HUES64 (cell line): Measurements from ENCODE around the gene PREX1.

Source experiments
- H3K27ac ChIP-seq: 2 replicates; pipeline ENCODE4 v1.7.0; 2013; ENCODE audit warnings: low read depth, low read length, inconsistent platforms
- H3K27me3 ChIP-seq: 2 replicates; pipeline ENCODE4 v1.6.1; 2013; ENCODE audit warnings: mild to moderate bottlenecking, low read length; ENCODE audit not compliant: insufficient read depth
- H3K36me3 ChIP-seq: 2 replicates; pipeline ENCODE4 v1.6.1; 2013; ENCODE audit warnings: mild to moderate bottlenecking, low read length; ENCODE audit not compliant: insufficient read depth
- H3K4me1 ChIP-seq: 2 replicates; pipeline ENCODE4 v1.6.1; 2013; ENCODE audit warnings: mild to moderate bottlenecking, low read length, moderate library complexity; ENCODE audit not compliant: insufficient read depth
- H3K4me3 ChIP-seq: 2 replicates; pipeline ENCODE4 v1.5.1; 2013; ENCODE audit warnings: mild to moderate bottlenecking, low read length, moderate library complexity
- H3K9ac ChIP-seq: 2 replicates; pipeline ENCODE4 v1.6.1; 2013; ENCODE audit warnings: mild to moderate bottlenecking, low read depth, low read length
- H3K9me3 ChIP-seq: 2 replicates; pipeline ENCODE4 v1.6.1; 2013; ENCODE audit warnings: low read depth, low read length; ENCODE audit not compliant: insufficient read depth
- WGBS: fragments of 150-250, 120-280 bp; methylation state at CpG from one replicate; pipeline ENCODE4 v1.1.7; 2013; ENCODE audit warnings: missing lambda C conversion rate; 5-methylcytosine and 5-hydroxymethylcytosine counted together

Gene PREX1

DNA sequence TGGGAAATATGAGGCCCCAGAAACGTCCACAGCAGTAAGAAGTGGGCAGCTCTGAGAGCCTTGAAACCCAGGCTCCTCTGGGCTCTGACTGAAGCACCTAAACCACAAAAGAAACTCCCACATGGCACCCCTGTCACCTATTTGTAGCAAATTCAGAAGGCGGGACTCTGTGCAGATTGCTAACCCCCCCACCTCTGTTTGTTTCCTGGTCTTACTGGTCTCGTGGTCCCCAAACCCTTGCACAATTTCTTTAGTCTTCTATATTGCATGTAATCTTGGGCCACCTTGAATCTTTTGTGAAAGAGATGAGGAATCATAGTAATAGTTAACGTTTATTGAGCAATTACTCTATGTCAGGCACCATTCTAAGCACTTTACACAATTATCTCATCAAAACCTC lies 154.3 kb downstream of the PREX1 start:
- Histone ChIP-seq H3K9ac (no peak overlapping the region), H3K36me3 (no peaks in the 10 kb centered on the region), H3K9me3 (no peaks in the 10 kb centered on the region), H3K4me3 (no peak overlapping the region), H3K4me1 (no peaks in the 10 kb centered on the region), H3K27me3 (no peaks in the 10 kb centered on the region), H3K27ac (no peak overlapping the region)
- WGBS, result 84% methylated on average over 4 of the region's 4 CpGs

DNA sequence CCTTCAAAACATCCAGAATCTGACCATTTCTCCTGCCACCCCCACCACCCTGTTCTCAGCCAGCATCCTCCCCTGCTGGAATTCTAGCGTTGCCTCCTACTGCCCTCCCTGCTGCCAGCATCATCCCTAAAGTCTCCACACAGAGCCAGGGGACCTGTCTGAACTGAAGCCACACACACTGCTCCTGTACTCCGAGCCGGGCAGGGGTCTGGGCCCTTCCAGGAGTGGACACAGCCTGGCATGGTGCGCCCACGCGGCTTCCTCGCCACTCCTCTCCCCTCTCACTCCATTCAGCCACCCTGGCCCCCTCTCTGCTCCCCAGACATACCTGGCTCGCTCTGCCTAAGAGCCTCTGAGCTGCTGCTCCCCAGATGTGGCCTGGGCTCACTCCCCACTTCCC lies 155.5 kb downstream of the PREX1 start:
- no peaks in the 10 kb centered on the region for H3K27me3 ChIP-seq
- H3K9me3 ChIP-seq, result no peaks in the 10 kb centered on the region
- no peak overlapping the region for H3K4me3 ChIP-seq
- H3K36me3 ChIP-seq, result no peaks in the 10 kb centered on the region
- H3K4me1 ChIP-seq, result no peaks in the 10 kb centered on the region
- no peak overlapping the region for H3K27ac ChIP-seq
- 91% methylated on average over 8 of the region's 8 CpGs for WGBS
- H3K9ac ChIP-seq, result no peak overlapping the region

DNA sequence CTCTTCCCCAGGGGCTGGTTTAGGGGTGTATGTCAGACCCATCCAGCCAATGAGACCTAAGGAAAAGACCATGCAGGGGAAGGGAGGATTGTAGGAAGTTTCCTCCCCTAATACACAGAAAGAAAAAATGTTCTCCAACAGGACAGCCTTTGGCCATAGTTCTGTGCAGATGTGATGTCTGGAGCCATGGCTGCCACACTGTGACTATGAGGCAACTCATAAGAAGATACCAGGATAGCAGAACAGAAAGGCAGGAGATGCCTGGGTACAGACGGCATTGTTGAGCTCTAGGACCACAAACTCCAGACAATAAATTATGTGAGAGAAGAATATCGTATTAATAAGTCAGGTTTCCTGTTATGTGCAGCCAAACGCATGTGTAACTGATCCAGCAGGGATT lies 156.7 kb downstream of the PREX1 start:
- Histone ChIP-seq H3K9ac (no peak overlapping the region), H3K9me3 (no peaks in the 10 kb centered on the region), H3K4me3 (no peak overlapping the region), H3K4me1 (no peaks in the 10 kb centered on the region), H3K27me3 (no peaks in the 10 kb centered on the region), H3K27ac (no peak overlapping the region), H3K36me3 (no peaks in the 10 kb centered on the region; the same call in 1 of the 2 replicates)
- WGBS, result 85% methylated on average over 3 of the region's 3 CpGs

DNA sequence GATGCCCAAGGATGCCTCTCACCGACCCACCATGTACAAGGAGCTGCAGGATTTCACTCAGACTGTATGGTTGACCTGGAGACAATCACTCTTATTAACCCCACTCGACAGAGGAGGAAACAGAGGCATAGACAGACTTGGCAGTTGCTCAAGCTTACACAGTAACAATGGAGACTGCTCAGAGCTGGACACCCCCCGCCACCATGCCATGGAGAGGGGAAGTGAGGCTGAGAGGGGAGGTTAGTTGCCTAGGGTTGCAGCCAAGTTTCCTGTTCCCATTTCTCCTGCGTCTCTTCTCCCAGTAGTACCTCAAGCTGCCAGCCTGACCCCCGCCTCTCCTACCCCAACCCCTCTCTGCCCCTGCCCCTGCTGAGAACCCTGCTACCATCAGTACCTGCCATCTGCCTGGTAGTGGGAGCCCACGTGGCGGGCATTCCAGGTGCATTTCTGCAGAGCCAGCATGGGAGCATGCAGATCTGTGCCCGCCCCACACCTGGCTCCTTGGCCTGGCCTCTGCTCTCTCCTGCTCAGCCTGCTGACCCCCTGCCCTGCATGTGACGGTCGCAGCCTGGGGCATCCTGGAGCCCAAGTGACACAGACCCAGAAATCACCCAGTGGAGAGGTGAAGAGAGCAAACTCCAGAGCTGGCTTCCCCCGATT lies 157.7 kb downstream of the PREX1 start:
- no peaks in the 10 kb centered on the region for H3K27me3 ChIP-seq
- peaks cover 5% of the 10 kb centered on the region; the same call in 1 of the 2 replicates for H3K36me3 ChIP-seq
- H3K27ac ChIP-seq, result no peak overlapping the region
- no peak overlapping the region for H3K9ac ChIP-seq
- WGBS, result 90% methylated on average over 11 of the region's 11 CpGs
- H3K9me3 ChIP-seq, result no peaks in the 10 kb centered on the region
- H3K4me3 ChIP-seq, result no peak overlapping the region
- H3K4me1 ChIP-seq, result no peaks in the 10 kb centered on the region

DNA sequence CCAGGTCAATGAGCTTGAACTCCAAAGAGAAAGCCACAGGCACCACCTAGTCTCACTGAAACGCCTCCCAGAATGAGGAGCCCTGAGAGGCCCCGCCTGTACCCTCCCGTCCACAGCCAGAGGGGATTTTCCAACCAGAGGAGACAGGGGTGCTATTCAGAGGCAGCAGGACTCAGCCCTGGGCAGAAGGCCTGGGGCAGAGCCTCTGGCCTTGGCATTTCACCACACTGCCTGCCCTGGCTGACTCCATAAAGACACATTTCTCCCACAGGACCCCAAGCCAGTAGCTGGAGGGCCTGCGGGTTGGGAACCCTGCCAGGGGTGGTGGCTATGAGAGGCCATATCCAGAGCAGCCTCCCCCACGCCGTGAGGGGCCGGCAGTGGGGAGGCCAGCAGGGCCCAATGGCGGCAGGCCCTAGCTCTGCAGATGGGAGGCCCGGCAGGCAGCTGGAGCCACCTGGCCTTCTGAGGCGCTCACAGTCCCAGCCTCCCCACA lies 159.3 kb downstream of the PREX1 start:
- no peak overlapping the region for H3K4me3 ChIP-seq
- H3K36me3 ChIP-seq, result peaks cover 5% of the 10 kb centered on the region; the same call in 1 of the 2 replicates
- no peak overlapping the region for H3K9ac ChIP-seq
- no peaks in the 10 kb centered on the region for H3K9me3 ChIP-seq
- H3K27ac ChIP-seq, result no peak overlapping the region
- H3K27me3 ChIP-seq, result no peaks in the 10 kb centered on the region
- WGBS, result 86% methylated on average over 10 of the region's 10 CpGs
- H3K4me1 ChIP-seq, result no peaks in the 10 kb centered on the region

DNA sequence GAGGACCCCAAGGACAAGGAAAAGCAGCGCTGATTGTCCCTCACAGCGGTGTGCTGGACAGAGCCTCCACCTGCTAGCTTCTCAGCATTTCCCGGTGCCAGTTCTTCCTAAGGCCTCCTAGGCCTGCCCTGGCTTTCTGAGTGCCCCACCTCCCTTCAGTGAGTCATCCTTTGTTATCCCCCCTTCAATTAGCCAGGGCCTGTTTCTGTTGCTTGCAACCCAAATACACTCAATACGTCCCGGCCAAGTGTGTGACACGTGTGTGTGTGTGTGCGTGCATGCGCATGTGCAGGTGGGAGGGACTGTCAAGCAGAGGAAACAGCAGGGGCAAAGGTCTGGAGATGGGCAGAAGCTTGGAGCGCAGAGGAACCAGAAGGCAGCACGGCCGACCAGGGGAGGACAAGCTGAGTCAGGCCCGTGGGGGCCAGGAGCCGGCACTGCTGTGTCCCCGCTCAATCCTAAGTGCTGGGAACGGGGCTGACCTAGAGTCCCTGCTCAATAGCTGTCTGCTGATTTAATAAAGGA lies 159.8 kb downstream of the PREX1 start:
- H3K9ac ChIP-seq, result no peak overlapping the region
- WGBS, result 88% methylated on average over 15 of the region's 15 CpGs

DNA sequence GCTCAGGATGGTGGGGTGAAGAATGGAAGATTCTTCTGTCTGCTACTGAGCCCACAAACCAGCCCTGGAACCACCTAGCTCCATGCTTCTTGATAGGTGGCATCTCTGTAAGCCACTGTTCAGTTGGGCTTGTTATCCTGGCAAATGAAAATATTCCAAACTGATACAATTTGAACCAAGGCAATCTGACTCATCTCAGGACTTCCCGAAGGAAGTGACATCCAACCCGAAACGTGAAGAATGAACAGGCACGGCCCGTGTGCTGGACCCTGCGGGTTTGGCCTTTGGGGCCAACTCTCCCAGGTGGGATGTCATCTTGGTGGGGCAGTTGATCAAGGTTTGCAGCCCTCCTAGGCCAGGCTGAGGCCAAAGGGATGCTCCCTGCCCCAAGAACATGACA lies 160.3 kb downstream of the PREX1 start:
- H3K27ac ChIP-seq, result no peak overlapping the region
- no peak overlapping the region for H3K4me3 ChIP-seq
- no peaks in the 10 kb centered on the region for H3K27me3 ChIP-seq
- no peak overlapping the region for H3K9ac ChIP-seq
- H3K4me1 ChIP-seq, result no peaks in the 10 kb centered on the region
- no peaks in the 10 kb centered on the region for H3K9me3 ChIP-seq
- H3K36me3 ChIP-seq, result peaks cover 5% of the 10 kb centered on the region; the same call in 1 of the 2 replicates
- WGBS, result 94% methylated on average over 6 of the region's 6 CpGs

More for the DNA sequence above, 159.8 kb downstream of the PREX1 start:
- H3K27ac ChIP-seq, result no peak overlapping the region
- no peak overlapping the region for H3K4me3 ChIP-seq
- peaks cover 5% of the 10 kb centered on the region; the same call in 1 of the 2 replicates for H3K36me3 ChIP-seq
- no peaks in the 10 kb centered on the region for H3K9me3 ChIP-seq
- no peaks in the 10 kb centered on the region for H3K27me3 ChIP-seq
- H3K4me1 ChIP-seq, result no peaks in the 10 kb centered on the region

DNA sequence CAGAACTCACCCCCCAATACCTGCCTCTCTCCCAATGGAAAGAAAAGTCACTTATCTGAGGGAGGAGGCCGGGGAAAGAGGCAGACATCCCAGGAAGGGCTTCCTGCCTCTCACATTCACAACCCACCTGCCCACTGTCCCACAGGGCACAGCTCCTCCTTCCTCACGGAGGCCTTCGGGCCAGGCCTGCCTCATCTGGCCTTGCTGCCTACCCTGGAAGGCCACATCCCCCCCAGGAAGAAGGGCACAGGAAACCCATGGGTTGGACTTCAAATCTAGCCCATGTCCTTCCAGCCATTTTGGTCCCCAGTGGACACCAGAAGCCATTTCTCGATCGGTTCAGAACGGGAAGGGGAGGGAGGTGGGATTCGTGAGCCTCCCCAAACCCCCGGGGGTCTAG lies 162.0 kb downstream of the PREX1 start:
- H3K9me3 ChIP-seq, result no peaks in the 10 kb centered on the region
- peaks cover 5% of the 10 kb centered on the region; the same call in 1 of the 2 replicates for H3K36me3 ChIP-seq
- no peak overlapping the region for H3K27ac ChIP-seq
- H3K9ac ChIP-seq, result no peak overlapping the region
- no peaks in the 10 kb centered on the region for H3K4me1 ChIP-seq
- no peaks in the 10 kb centered on the region for H3K27me3 ChIP-seq
- no peak overlapping the region for H3K4me3 ChIP-seq
- 96% methylated on average over 7 of the region's 8 CpGs for WGBS

DNA sequence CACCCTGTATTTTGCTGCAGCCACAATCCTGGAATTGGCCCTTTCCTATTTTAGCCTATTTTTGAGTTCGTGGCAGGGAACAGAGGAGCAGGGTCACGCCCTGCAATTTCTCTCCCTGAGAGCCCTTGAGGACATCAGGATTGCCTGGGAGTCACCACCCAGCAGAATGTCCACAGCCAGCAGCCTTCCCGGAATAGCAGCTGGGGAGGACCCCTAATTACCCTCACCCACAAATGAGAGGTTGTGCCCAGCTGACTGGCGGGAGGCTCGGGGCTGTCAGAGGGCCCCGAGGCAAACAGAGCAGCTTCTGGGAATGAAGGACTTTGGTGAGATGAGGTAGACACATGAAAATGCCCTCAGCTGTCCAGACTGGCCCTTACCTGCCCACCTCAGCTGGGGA lies 165.1 kb downstream of the PREX1 start:
- Histone ChIP-seq H3K9me3 (peaks cover 7% of the 10 kb centered on the region; the same call in 1 of the 2 replicates), H3K27ac (no peak overlapping the region), H3K4me3 (no peak overlapping the region), H3K9ac (no peak overlapping the region), H3K27me3 (no peaks in the 10 kb centered on the region), H3K36me3 (peaks cover 13% of the 10 kb centered on the region; the same call in 1 of the 2 replicates), H3K4me1 (no peaks in the 10 kb centered on the region)
- WGBS, result 93% methylated on average over 6 of the region's 6 CpGs

DNA sequence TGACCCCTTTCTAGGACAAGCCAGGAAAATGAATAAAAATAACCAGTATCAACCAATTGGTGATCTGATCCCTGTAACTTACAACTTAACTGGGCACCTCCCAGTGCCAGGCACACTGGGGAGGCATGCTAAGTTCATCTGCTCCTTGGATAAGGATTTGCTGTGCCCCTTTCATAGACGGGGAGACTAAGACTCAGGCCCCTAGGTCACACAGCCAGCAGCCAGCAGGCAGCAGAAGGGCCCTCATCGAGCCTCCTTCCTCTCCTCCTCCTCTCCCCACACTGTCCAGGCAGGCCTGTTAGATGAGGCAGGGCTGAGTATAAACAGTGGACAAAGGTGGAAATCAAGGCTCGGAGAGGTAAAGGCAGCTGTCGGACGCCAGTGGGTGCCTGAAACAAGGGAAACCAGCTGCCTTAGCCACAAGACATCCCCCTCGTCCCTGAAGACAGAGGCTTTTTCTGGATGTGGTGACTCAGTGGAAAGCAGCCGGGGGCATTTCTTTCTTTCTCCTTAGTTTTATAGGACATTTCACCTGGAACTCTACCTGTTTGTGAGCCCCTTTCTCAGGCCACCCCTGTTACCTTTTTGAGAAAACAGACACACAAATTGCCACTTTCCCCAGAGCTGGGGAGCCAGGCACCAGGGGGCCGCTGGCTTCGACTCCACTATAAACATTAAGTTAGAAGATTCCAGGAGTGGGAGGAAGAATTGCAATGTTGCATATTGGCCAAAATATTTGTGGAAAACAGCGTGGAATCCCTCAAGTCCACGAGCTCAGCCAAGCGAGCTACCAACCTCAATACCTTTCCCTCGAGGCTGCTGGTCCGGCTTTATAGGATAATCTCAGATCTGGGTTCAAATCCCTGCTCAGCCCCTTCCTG lies 166.0 kb downstream of the PREX1 start:
- 94% methylated on average over 14 of the region's 14 CpGs for WGBS
- Histone ChIP-seq H3K9me3 (peaks cover 7% of the 10 kb centered on the region; the same call in 1 of the 2 replicates), H3K4me3 (no peak overlapping the region), H3K4me1 (no peaks in the 10 kb centered on the region), H3K9ac (no peak overlapping the region), H3K27me3 (no peaks in the 10 kb centered on the region), H3K36me3 (peaks cover 13% of the 10 kb centered on the region; the same call in 1 of the 2 replicates), H3K27ac (no peak overlapping the region)

DNA sequence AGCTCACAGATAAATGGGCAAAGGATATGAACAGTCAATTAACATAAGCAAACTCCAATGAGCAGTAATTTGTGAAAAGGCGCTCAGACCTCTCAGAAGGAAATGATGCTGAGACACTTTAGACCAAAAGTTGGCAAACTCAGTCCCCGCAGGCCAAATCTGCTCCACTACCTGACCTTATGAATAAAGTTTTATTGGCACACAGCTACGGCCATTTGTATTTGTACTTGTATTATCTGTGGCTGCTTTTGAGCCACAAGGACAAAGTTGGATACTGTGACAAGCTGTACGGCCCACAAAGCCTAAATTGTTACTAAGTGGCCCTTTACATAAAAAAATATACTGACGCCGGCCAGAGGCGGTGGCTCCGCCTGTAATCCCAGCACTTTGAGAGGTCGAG lies 167.0 kb downstream of the PREX1 start:
- H3K4me3 ChIP-seq, result no peak overlapping the region
- H3K36me3 ChIP-seq, result peaks cover 12% of the 10 kb centered on the region; the same call in 1 of the 2 replicates
- 93% methylated on average over 9 of the region's 9 CpGs for WGBS
- no peak overlapping the region for H3K27ac ChIP-seq
- H3K9ac ChIP-seq, result no peak overlapping the region
- H3K27me3 ChIP-seq, result no peaks in the 10 kb centered on the region
- H3K4me1 ChIP-seq, result no peaks in the 10 kb centered on the region
- peaks cover 7% of the 10 kb centered on the region; the same call in 1 of the 2 replicates for H3K9me3 ChIP-seq
